Stimulated activated CD4-positive, alpha-beta T cell treated with anti-CD3 and anti-CD28 coated beads, Interleukin-15, amount 100 ng/mL, for 1 hour (primary cell): ENCODE data around the gene PPP2R2C.

ENCODE experiments used
- DNase-seq, 2 donors: peaks; one replicate each; pipeline ENCODE4 v3.0.0-alpha.2; 2020; ENCODE audit warnings: low read depth in 1 of 2, low spot score in 1 of 2

PPP2R2C gene

GRCh38 chr4:6472387-6473263 lies at the start of gene PPP2R2C:
Gene PPP2R2C (minus strand): TSS chr4:6472614. CDS start chr4:6472229, 385 bp downstream.
- DNase-seq = no peak

- no peak for DNase-seq
Observed at GRCh38 chr4:6520978-6521377, 48.6 kb upstream of the PPP2R2C start.

GRCh38 chr4:6520051-6520636 lies 47.7 kb upstream of the PPP2R2C start:
- no peak for DNase-seq

GRCh38 chr4:6517171-6517570 lies 44.8 kb upstream of the PPP2R2C start:
- DNase-seq = no peak

GRCh38 chr4:6516762-6517161 lies 44.3 kb upstream of the PPP2R2C start:
- no peak for DNase-seq

- no peak for DNase-seq
Observed at GRCh38 chr4:6516281-6516680, 43.9 kb upstream of the PPP2R2C start.

GRCh38 chr4:6513678-6514077 lies 41.3 kb upstream of the PPP2R2C start:
- DNase-seq = no peak

GRCh38 chr4:6509587-6509986 lies 37.2 kb upstream of the PPP2R2C start:
- no peak for DNase-seq

GRCh38 chr4:6507345-6507744 lies 34.9 kb upstream of the PPP2R2C start:
- no peak for DNase-seq

GRCh38 chr4:6506616-6507140 lies 34.3 kb upstream of the PPP2R2C start:
- no peak for DNase-seq

GRCh38 chr4:6504900-6505496 lies 32.6 kb upstream of the PPP2R2C start:
- no peak for DNase-seq

- no peak for DNase-seq
Observed at GRCh38 chr4:6502747-6503465, 30.5 kb upstream of the PPP2R2C start.

- DNase-seq = no peak
Observed at GRCh38 chr4:6502147-6502546, 29.7 kb upstream of the PPP2R2C start.

- DNase-seq = no peak
Observed at GRCh38 chr4:6501171-6501570, 28.8 kb upstream of the PPP2R2C start.

GRCh38 chr4:6500481-6501140 lies 28.2 kb upstream of the PPP2R2C start:
- DNase-seq = no peak

- DNase-seq = no peak
Observed at GRCh38 chr4:6499238-6499600, 26.8 kb upstream of the PPP2R2C start.

GRCh38 chr4:6498511-6499237 lies 26.3 kb upstream of the PPP2R2C start:
- DNase-seq = no peak

GRCh38 chr4:6497796-6498195 lies 25.4 kb upstream of the PPP2R2C start:
- DNase-seq = no peak

GRCh38 chr4:6495736-6496135 lies 23.3 kb upstream of the PPP2R2C start:
- DNase-seq = no peak

GRCh38 chr4:6495296-6495590 lies 22.8 kb upstream of the PPP2R2C start:
- no peak for DNase-seq
